KMS-11 (cell line): Measurements from ENCODE around the gene BID.

Experiments
- H2AFZ ChIP-seq: fragments of 200-600 bp; sonication (generic); 2 replicates; pipeline ENCODE4 v1.6.1; 2016; ENCODE audit warnings: antibody characterized with exemption, mixed run types, low read depth
- H3K27ac ChIP-seq: fragments of 200-600 bp; sonication (generic); 2 replicates; pipeline ENCODE4 v1.6.1; 2016; ENCODE audit warnings: mild to moderate bottlenecking, mixed run types
- H3K27me3 ChIP-seq: fragments of 200-600 bp; sonication (generic); 2 replicates; pipeline ENCODE4 v1.6.1; 2017; ENCODE audit warnings: mild to moderate bottlenecking, low read depth, mixed run types, moderate library complexity; ENCODE audit not compliant: insufficient read depth
- H3K36me3 ChIP-seq: fragments of 200-600 bp; sonication (generic); 2 replicates; pipeline ENCODE4 v1.6.1; 2017; ENCODE audit warnings: mild to moderate bottlenecking, mixed run types; ENCODE audit not compliant: insufficient read depth
- H3K4me1 ChIP-seq: fragments of 200-600 bp; sonication (generic); 2 replicates; pipeline ENCODE4 v1.6.1; 2016; ENCODE audit warnings: mild to moderate bottlenecking, low read depth, mixed run types; ENCODE audit not compliant: poor library complexity, severe bottlenecking
- H3K4me2 ChIP-seq: fragments of 200-600 bp; sonication (generic); 2 replicates; pipeline ENCODE4 v1.7.0; 2016; ENCODE audit warnings: mild to moderate bottlenecking, mixed run types
- H3K4me3 ChIP-seq: fragments of 200-600 bp; sonication (generic); IDR thresholded peaks from 2 replicates; pipeline ENCODE4 v1.6.1; 2017; ENCODE audit warnings: low read depth, low read length, mixed read lengths; ENCODE audit not compliant: insufficient read depth
- H3K79me2 ChIP-seq: fragments of 200-600 bp; sonication (generic); 2 replicates; pipeline ENCODE4 v1.6.1; 2016; ENCODE audit warnings: low read depth, mixed run types; ENCODE audit not compliant: insufficient read depth
- H3K9ac ChIP-seq: fragments of 200-600 bp; sonication (generic); 2 replicates; pipeline ENCODE4 v1.6.1; 2016; ENCODE audit warnings: mild to moderate bottlenecking, mixed run types
- H4K20me1 ChIP-seq: fragments of 200-600 bp; sonication (generic); 2 replicates; pipeline ENCODE4 v1.6.1; 2016; ENCODE audit warnings: mild to moderate bottlenecking, mixed run types; ENCODE audit not compliant: insufficient read depth
- CTCF ChIP-seq: fragments of 200-600 bp; sonication (generic); conservative IDR thresholded peaks from 2 replicates; pipeline ENCODE4 v1.6.1; 2017; ENCODE audit warnings: low read depth, mild to moderate bottlenecking, antibody characterized with exemption, low read length, moderate library complexity, mixed read lengths

BID gene

GRCh38 chr22:17749605-17750395 lies 24.5 kb downstream of the BID start:
- no peak overlapping the region for H2AFZ ChIP-seq
- H3K4me2 ChIP-seq, result no peak overlapping the region
- no peak overlapping the region for H3K4me3 ChIP-seq
- no peaks in the 10 kb centered on the region for H3K4me1 ChIP-seq
- no peak for TF ChIP-seq CTCF
- no peaks in the 10 kb centered on the region for H3K36me3 ChIP-seq
- no peaks in the 10 kb centered on the region for H3K27me3 ChIP-seq
- H3K9ac ChIP-seq, result no peak overlapping the region
- H4K20me1 ChIP-seq, result no peaks in the 10 kb centered on the region
- H3K27ac ChIP-seq, result no peak overlapping the region
- H3K79me2 ChIP-seq, result peaks cover 24% of the 10 kb centered on the region; the same call in 1 of the 2 replicates

- Histone ChIP-seq H3K4me3 (no peak overlapping the region), H2AFZ (no peak overlapping the region), H3K27ac (no peak overlapping the region), H4K20me1 (no peaks in the 10 kb centered on the region), H3K4me2 (no peak overlapping the region), H3K79me2 (peaks cover 24% of the 10 kb centered on the region; the same call in 1 of the 2 replicates), H3K4me1 (no peaks in the 10 kb centered on the region), H3K27me3 (no peaks in the 10 kb centered on the region), H3K36me3 (no peaks in the 10 kb centered on the region), H3K9ac (no peak overlapping the region)
- no peak for TF ChIP-seq CTCF
Observed at GRCh38 chr22:17748555-17749353, 25.5 kb downstream of the BID start.

- Histone ChIP-seq H3K27me3 (no peaks in the 10 kb centered on the region), H3K4me1 (peaks cover 11% of the 10 kb centered on the region), H3K27ac (no peak overlapping the region), H3K79me2 (peaks cover 13% of the 10 kb centered on the region; the same call in 1 of the 2 replicates), H3K9ac (no peak overlapping the region), H3K4me3 (no peak overlapping the region), H2AFZ (no peak overlapping the region), H4K20me1 (no peaks in the 10 kb centered on the region), H3K36me3 (no peaks in the 10 kb centered on the region), H3K4me2 (no peak overlapping the region)
- TF ChIP-seq CTCF, result no peak
Observed at GRCh38 chr22:17746916-17747315, 27.4 kb downstream of the BID start.

GRCh38 chr22:17744430-17744829 lies 29.8 kb downstream of the BID start:
- no peak for TF ChIP-seq CTCF
- no peak overlapping the region for H3K27ac ChIP-seq
- H3K36me3 ChIP-seq, result no peaks in the 10 kb centered on the region
- no peak overlapping the region for H3K4me3 ChIP-seq
- H2AFZ ChIP-seq, result no peak overlapping the region
- no peaks in the 10 kb centered on the region for H3K27me3 ChIP-seq
- H3K4me2 ChIP-seq, result no peak overlapping the region
- H4K20me1 ChIP-seq, result no peaks in the 10 kb centered on the region
- peaks cover 7% of the 10 kb centered on the region; the same call in 1 of the 2 replicates for H3K79me2 ChIP-seq
- no peak overlapping the region for H3K9ac ChIP-seq
- peaks cover 12% of the 10 kb centered on the region for H3K4me1 ChIP-seq
